OCI-LY1 (cell line): ENCODE data around the gene SHROOM3.

Source experiments
- H2AFZ ChIP-seq: fragments of 200-600 bp; sonication (generic), shearing (Covaris generic); 2 replicates; pipeline ENCODE4 v1.6.0; 2014; ENCODE audit warnings: antibody characterized with exemption, mild to moderate bottlenecking, low read length
- H3F3A ChIP-seq: fragments of 200-600 bp; sonication (generic), shearing (Covaris generic); 2 replicates; pipeline ENCODE4 v1.6.0; 2014; ENCODE audit warnings: mild to moderate bottlenecking, antibody characterized with exemption, low read length, moderate library complexity; ENCODE audit not compliant: insufficient read depth
- H3K27ac ChIP-seq: fragments of 200-600 bp; sonication (generic); 2 replicates; pipeline ENCODE4 v1.5.1; 2014; ENCODE audit warnings: low read length, mixed run types, mild to moderate bottlenecking, low read depth; ENCODE audit not compliant: poor library complexity, severe bottlenecking
- H3K27me3 ChIP-seq: fragments of 200-600 bp; sonication (generic); 2 replicates; pipeline ENCODE4 v1.6.0; 2014; ENCODE audit warnings: antibody characterized with exemption, mild to moderate bottlenecking, low read length, moderate library complexity; ENCODE audit not compliant: insufficient read depth
- H3K36me3 ChIP-seq: fragments of 200-600 bp; sonication (generic); 2 replicates; pipeline ENCODE4 v1.6.1; 2014; ENCODE audit warnings: mild to moderate bottlenecking, antibody characterized with exemption, low read length, moderate library complexity, mixed read lengths; ENCODE audit not compliant: insufficient read depth
- H3K4me1 ChIP-seq: fragments of 200-600 bp; sonication (generic); 2 replicates; pipeline ENCODE4 v1.5.1; 2014; ENCODE audit warnings: mild to moderate bottlenecking, low read length, moderate library complexity; ENCODE audit not compliant: insufficient read depth, severe bottlenecking
- H3K4me2 ChIP-seq: fragments of 200-600 bp; sonication (generic), shearing (Covaris generic); 2 replicates; pipeline ENCODE4 v1.6.1; 2014; ENCODE audit warnings: low read length
- H3K4me3 ChIP-seq: fragments of 200-600 bp; sonication (generic); 2 replicates; pipeline ENCODE4 v1.5.1; 2014; ENCODE audit warnings: low read length, low read depth, mild to moderate bottlenecking, mixed read lengths; ENCODE audit not compliant: poor library complexity, severe bottlenecking
- H3K79me2 ChIP-seq: fragments of 200-600 bp; shearing (Covaris generic); 2 replicates; pipeline ENCODE4 v1.6.1; 2016; ENCODE audit warnings: mixed run types, low read length, mixed read lengths; ENCODE audit not compliant: insufficient read depth
- H3K9ac ChIP-seq: fragments of 200-600 bp; sonication (generic), shearing (Covaris generic); 2 replicates; pipeline ENCODE4 v1.6.1; 2014; ENCODE audit warnings: mild to moderate bottlenecking, low read length, mixed read lengths
- H3K9me2 ChIP-seq: fragments of 200-600 bp; sonication (generic), shearing (Covaris generic); 2 replicates; pipeline ENCODE4 v1.6.1; 2014; ENCODE audit warnings: low read depth, mild to moderate bottlenecking, low read length, mixed read lengths
- H3K9me3 ChIP-seq: fragments of 200-600 bp; shearing (Covaris generic); 2 replicates; pipeline ENCODE4 v1.6.1; 2014; ENCODE audit warnings: low read length, mixed read lengths
- H4K20me1 ChIP-seq: fragments of 200-600 bp; sonication (generic), shearing (Covaris generic); 2 replicates; pipeline ENCODE4 v1.6.0; 2016; ENCODE audit warnings: mild to moderate bottlenecking, low read length; ENCODE audit not compliant: insufficient read depth
- EZH2 ChIP-seq: fragments of 200-600 bp; sonication (generic), shearing (Covaris generic); IDR thresholded peaks from 2 replicates; pipeline ENCODE4 v1.8.0; 2017; ENCODE audit warnings: borderline replicate concordance, mixed run types, mild to moderate bottlenecking, antibody characterized with exemption, low read length, moderate library complexity, mixed read lengths
- TF ChIP-seq, protein P1 (sequence below): fragments of 200-600 bp; sonication (generic), shearing (Covaris generic); IDR thresholded peaks from 2 replicates; pipeline ENCODE4 v1.5.1; 2017; ENCODE audit warnings: mild to moderate bottlenecking, antibody characterized with exemption, low read length, moderate library complexity, mixed read lengths

The SHROOM3 gene

DNA sequence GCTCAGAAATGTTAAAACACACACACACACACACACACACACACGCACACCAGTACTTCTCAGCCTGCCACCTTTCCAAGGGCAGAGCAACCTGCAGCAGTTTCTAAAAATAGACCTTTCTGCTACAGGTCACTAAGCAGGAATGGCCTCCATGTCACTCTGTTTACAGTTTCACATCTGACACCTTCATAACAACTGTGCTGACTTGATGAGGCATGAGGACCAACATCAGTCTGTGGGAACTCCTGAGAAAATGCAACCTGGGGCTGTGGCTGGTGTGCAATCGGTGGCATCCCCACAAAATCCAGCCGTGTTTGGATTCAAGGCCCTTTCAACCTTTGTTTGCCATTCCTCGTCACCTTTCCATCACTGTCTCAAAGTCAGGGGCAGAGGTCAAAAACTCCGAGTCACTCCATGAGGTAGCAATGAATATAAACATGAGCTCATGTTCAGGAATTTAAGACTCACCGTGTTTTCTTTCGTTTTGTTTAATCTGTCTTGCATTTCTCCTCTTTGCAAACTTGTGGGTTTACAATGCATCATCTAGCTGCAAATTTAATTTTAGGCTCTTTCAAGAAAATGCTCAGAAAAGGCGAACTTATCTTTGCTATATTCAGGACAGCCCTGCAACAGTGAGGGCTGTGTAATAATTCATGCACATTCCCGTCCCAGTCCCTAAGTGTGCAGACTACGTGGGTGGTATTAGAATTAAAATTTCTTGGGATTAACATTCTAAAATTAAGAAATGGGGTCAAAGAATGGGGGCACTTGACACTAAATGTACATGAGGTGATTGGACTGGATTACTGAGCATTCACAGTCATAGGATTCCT is 135.3 kb downstream of the SHROOM3 start:
- no peaks in the 10 kb centered on the region for H3F3A ChIP-seq
- no peaks in the 10 kb centered on the region for H3K4me1 ChIP-seq
- no peaks in the 10 kb centered on the region for H3K36me3 ChIP-seq
- H3K27ac ChIP-seq, result no peak overlapping the region
- no peak overlapping the region for H3K9ac ChIP-seq
- no peaks in the 10 kb centered on the region for H3K27me3 ChIP-seq
- H3K4me2 ChIP-seq, result no peak overlapping the region
- H3K9me3 ChIP-seq, result no peaks in the 10 kb centered on the region
- no peak for TF ChIP-seq EZH2
- TF ChIP-seq, protein P1, sequence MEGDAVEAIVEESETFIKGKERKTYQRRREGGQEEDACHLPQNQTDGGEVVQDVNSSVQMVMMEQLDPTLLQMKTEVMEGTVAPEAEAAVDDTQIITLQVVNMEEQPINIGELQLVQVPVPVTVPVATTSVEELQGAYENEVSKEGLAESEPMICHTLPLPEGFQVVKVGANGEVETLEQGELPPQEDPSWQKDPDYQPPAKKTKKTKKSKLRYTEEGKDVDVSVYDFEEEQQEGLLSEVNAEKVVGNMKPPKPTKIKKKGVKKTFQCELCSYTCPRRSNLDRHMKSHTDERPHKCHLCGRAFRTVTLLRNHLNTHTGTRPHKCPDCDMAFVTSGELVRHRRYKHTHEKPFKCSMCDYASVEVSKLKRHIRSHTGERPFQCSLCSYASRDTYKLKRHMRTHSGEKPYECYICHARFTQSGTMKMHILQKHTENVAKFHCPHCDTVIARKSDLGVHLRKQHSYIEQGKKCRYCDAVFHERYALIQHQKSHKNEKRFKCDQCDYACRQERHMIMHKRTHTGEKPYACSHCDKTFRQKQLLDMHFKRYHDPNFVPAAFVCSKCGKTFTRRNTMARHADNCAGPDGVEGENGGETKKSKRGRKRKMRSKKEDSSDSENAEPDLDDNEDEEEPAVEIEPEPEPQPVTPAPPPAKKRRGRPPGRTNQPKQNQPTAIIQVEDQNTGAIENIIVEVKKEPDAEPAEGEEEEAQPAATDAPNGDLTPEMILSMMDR, result no peak
- no peaks in the 10 kb centered on the region for H3K79me2 ChIP-seq
- H4K20me1 ChIP-seq, result no peaks in the 10 kb centered on the region
- H3K4me3 ChIP-seq, result no peak overlapping the region
- no peak overlapping the region for H2AFZ ChIP-seq
- H3K9me2 ChIP-seq, result no peaks in the 10 kb centered on the region

DNA sequence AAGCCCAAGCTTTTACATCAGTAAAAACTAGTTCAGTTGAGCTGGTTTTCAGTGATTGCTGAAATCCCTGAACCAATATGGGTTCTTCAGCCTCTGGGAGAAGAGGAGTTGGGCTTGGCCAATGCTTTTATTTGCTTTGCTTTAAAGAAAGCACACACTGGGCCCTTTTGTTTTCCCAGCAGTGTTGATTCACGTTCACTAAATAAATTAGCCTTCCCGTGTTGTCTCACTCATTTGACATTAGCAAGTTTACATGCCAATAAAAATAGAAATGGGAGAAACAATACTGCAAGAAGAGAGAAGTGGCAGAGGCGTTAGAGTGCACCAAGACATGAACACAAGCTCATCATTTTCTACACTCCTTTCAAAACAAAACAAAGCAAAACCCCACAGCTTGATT is 136.2 kb downstream of the SHROOM3 start:
- H4K20me1 ChIP-seq, result no peaks in the 10 kb centered on the region
- no peaks in the 10 kb centered on the region for H3K4me1 ChIP-seq
- H3K4me3 ChIP-seq, result no peak overlapping the region
- no peaks in the 10 kb centered on the region for H3K27me3 ChIP-seq
- no peaks in the 10 kb centered on the region for H3K79me2 ChIP-seq
- H3K9ac ChIP-seq, result no peak overlapping the region
- H3K36me3 ChIP-seq, result no peaks in the 10 kb centered on the region
- no peak overlapping the region for H3K4me2 ChIP-seq
- H3K27ac ChIP-seq, result no peak overlapping the region
- TF ChIP-seq EZH2, result no peak
- TF ChIP-seq, protein P1, result no peak
- no peaks in the 10 kb centered on the region for H3K9me2 ChIP-seq
- H2AFZ ChIP-seq, result no peak overlapping the region
- H3F3A ChIP-seq, result no peaks in the 10 kb centered on the region
- H3K9me3 ChIP-seq, result no peaks in the 10 kb centered on the region

DNA sequence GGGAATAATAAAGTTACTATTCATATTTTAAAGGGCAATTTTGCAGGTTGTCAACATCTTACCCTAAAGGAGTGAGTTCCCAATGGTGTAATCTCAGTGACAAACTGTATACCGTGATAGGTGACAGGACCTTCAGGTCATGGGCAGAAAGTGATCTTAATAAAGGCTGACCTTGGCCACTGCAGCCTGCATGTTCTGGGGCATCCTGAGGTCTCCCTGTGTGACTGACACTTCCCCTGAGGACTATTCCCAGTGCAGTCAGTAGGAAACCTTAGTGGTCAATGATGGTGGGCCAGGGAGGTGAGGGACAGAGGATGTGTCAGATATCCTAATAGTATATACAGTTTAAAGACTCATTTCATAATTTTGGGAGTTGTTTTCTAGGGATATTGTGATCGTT is 137.2 kb downstream of the SHROOM3 start:
- Histone ChIP-seq H3F3A (no peaks in the 10 kb centered on the region), H3K4me2 (no peak overlapping the region), H3K27me3 (no peaks in the 10 kb centered on the region), H2AFZ (no peak overlapping the region), H3K36me3 (no peaks in the 10 kb centered on the region), H3K9me3 (no peaks in the 10 kb centered on the region), H3K27ac (no peak overlapping the region), H3K79me2 (no peaks in the 10 kb centered on the region), H3K9ac (no peak overlapping the region), H3K4me1 (no peaks in the 10 kb centered on the region), H3K9me2 (no peaks in the 10 kb centered on the region), H3K4me3 (no peak overlapping the region), H4K20me1 (no peaks in the 10 kb centered on the region)
- TF ChIP-seq, protein P1, result no peak
- TF ChIP-seq EZH2, result no peak
